H1 (cell line): ENCODE measurements around the gene TPD52L2. TPM values are rescaled to one million over a fixed set of nuclear protein-coding genes. Genes with fewer than 3 reads are reported as not detected.

ENCODE experiments used
- CTCF ChIA-PET: fragments of 300-600 bp; sonication (Branson Sonifier 250); formaldehyde crosslinking; loops from one replicate; lab custom pipeline; 2021; ENCODE audit not compliant: partially characterized antibody; lab: Charles Lee
- POLR2A ChIA-PET: fragments of 300-600 bp; sonication (Branson Sonifier 250); formaldehyde crosslinking; loops from one replicate; lab custom pipeline; 2021; ENCODE audit warnings: inconsistent platforms; ENCODE audit not compliant: partially characterized antibody; lab: Charles Lee
- DNase-seq, 2 experiments: peaks; one replicate each; pipeline versions ENCODE4 v3.0.0 to v3.0.0-alpha.2; 2010 to 2022; ENCODE audit warnings: low spot score in 2 of 2, low read depth in 1 of 2, mixed read lengths in 1 of 2
- FAIRE-seq: peaks from 2 replicates; lab custom pipeline; 2011; peaks lifted over from hg19 to GRCh38; lab: Jason Lieb, UNC
- H2AFZ ChIP-seq: 2 replicates; pipeline ENCODE4 v1.8.1; 2012; ENCODE audit warnings: low read length, inconsistent platforms
- H2AK5ac ChIP-seq: 2 replicates; pipeline ENCODE4 v1.6.1; 2013; ENCODE audit warnings: low read depth, low read length
- H2BK120ac ChIP-seq: replicated peaks from 2 replicates; pipeline ENCODE3; 2013; ENCODE audit warnings: low read depth, low read length, inconsistent platforms
- H2BK12ac ChIP-seq: 2 replicates; pipeline ENCODE4 v1.6.1; 2013; ENCODE audit warnings: low read depth, low read length
- H2BK15ac ChIP-seq: 2 replicates; pipeline ENCODE4 v1.6.1; 2013; ENCODE audit warnings: low read length
- H2BK20ac ChIP-seq: 2 replicates; pipeline ENCODE4 v1.6.1; 2013; ENCODE audit warnings: low read length
- H2BK5ac ChIP-seq: 2 replicates; pipeline ENCODE4 v1.6.1; 2013; ENCODE audit warnings: low read depth, low read length
- H3K14ac ChIP-seq: 2 replicates; pipeline ENCODE4 v1.6.1; 2013; ENCODE audit warnings: inconsistent platforms; ENCODE audit not compliant: insufficient read length
- H3K18ac ChIP-seq: 2 replicates; pipeline ENCODE4 v1.6.1; 2013; ENCODE audit warnings: low read length; ENCODE audit errors: extremely low read depth
- H3K23ac ChIP-seq: 2 replicates; pipeline ENCODE4 v1.6.1; 2013; ENCODE audit warnings: inconsistent platforms; ENCODE audit not compliant: insufficient read length
- H3K23me2 ChIP-seq: 2 replicates; pipeline ENCODE4 v1.6.1; 2013; ENCODE audit warnings: low read depth, low read length
- H3K27ac ChIP-seq: 2 replicates; pipeline ENCODE4 v1.6.1; 2011; ENCODE audit warnings: low read depth, low read length, inconsistent platforms
- H3K27me3 ChIP-seq, 4 experiments: replicated peaks in 1 of 4; 1 replicate in 1 of 4; 2 replicates in 3 of 4; pipeline versions ENCODE4 v1.6.1 to v1.8.1; 2011 to 2013; ENCODE audit warnings: low read length in 3 of 4, mild to moderate bottlenecking in 3 of 4, inconsistent platforms in 2 of 4, mixed read lengths in 2 of 4, moderate library complexity in 1 of 4; ENCODE audit not compliant: control insufficient read depth in 3 of 4, insufficient read depth in 3 of 4; ENCODE audit errors: extremely low read depth in 1 of 4
- H3K36me3 ChIP-seq, 4 experiments: 2 replicates each; pipeline versions ENCODE4 v1.6.1 to v1.8.1; 2011 to 2013; ENCODE audit warnings: mild to moderate bottlenecking in 4 of 4, low read length in 3 of 4, moderate library complexity in 2 of 4, control low read depth in 1 of 4, inconsistent platforms in 1 of 4; ENCODE audit not compliant: insufficient read depth in 4 of 4, control insufficient read depth in 2 of 4
- H3K4ac ChIP-seq: replicated peaks from 2 replicates; pipeline ENCODE3; 2013; ENCODE audit warnings: low read length, low read depth, mixed read lengths, inconsistent platforms; ENCODE audit not compliant: insufficient read length
- H3K4me1 ChIP-seq, 4 experiments: replicated peaks in 1 of 4; 1 replicate in 1 of 4; 2 replicates in 3 of 4; pipeline versions ENCODE4 v1.6.1 to v1.8.1; 2011 to 2013; ENCODE audit warnings: low read length in 3 of 4, inconsistent platforms in 2 of 4, mixed read lengths in 1 of 4; ENCODE audit not compliant: insufficient read depth in 4 of 4, control insufficient read depth in 3 of 4
- H3K4me2 ChIP-seq, 2 experiments: 2 replicates each; pipeline versions ENCODE4 v1.6.1 to v1.8.1; 2011 to 2013; ENCODE audit warnings: low read depth in 2 of 2, low read length in 2 of 2, control low read depth in 1 of 2, inconsistent platforms in 1 of 2, mild to moderate bottlenecking in 1 of 2; ENCODE audit not compliant: insufficient read depth in 1 of 2
- H3K4me3 ChIP-seq, 4 experiments: fragments of 200-600, 300-600 bp in 1 of 4; sonication (generic), shearing (Covaris generic), sonication (Bioruptor Twin) in 1 of 4; 2 replicates each; pipeline versions ENCODE4 v1.5.1 to v1.8.1; 2011 to 2016; ENCODE audit warnings: low read length in 4 of 4, low read depth in 3 of 4, control low read depth in 2 of 4, inconsistent platforms in 2 of 4, mild to moderate bottlenecking in 2 of 4, mixed read lengths in 1 of 4, moderate library complexity in 1 of 4; ENCODE audit not compliant: insufficient read depth in 2 of 4; ENCODE audit errors: extremely low read depth in 1 of 4
- H3K56ac ChIP-seq: replicated peaks from 2 replicates; pipeline ENCODE3; 2013; ENCODE audit warnings: low read depth, mild to moderate bottlenecking, mixed read lengths, low read length, inconsistent platforms; ENCODE audit not compliant: insufficient read length
- H3K79me1 ChIP-seq: 2 replicates; pipeline ENCODE4 v1.6.1; 2013; ENCODE audit warnings: low read depth, low read length, control low read depth
- H3K79me2 ChIP-seq, 2 experiments: 2 replicates each; pipeline versions ENCODE4 v1.6.1 to v1.8.1; 2012 to 2013; ENCODE audit warnings: low read length in 2 of 2, mild to moderate bottlenecking in 2 of 2, inconsistent platforms in 1 of 2; ENCODE audit not compliant: insufficient read depth in 2 of 2, control insufficient read depth in 1 of 2
- H3K9ac ChIP-seq, 4 experiments: replicated peaks in 1 of 4; 1 replicate in 1 of 4; 2 replicates in 3 of 4; pipeline versions ENCODE4 v1.6.1 to v1.8.1; 2011 to 2013; ENCODE audit warnings: low read depth in 3 of 4, low read length in 3 of 4, control low read depth in 2 of 4, mild to moderate bottlenecking in 2 of 4, moderate library complexity in 2 of 4, inconsistent platforms in 1 of 4; ENCODE audit errors: extremely low read depth in 1 of 4
- H3K9me3 ChIP-seq, 2 experiments: 2 replicates each; pipeline versions ENCODE4 v1.6.1 to v1.8.1; 2012 to 2013; ENCODE audit warnings: mild to moderate bottlenecking in 2 of 2, moderate library complexity in 2 of 2, control low read depth in 1 of 2, inconsistent platforms in 1 of 2, low read depth in 1 of 2, low read length in 1 of 2, mixed read lengths in 1 of 2; ENCODE audit not compliant: insufficient read depth in 2 of 2
- H4K20me1 ChIP-seq, 2 experiments: replicated peaks in 1 of 2; 2 replicates each; pipeline versions ENCODE3 to v1.8.1; 2011 to 2013; ENCODE audit warnings: inconsistent platforms in 2 of 2, low read length in 2 of 2, mild to moderate bottlenecking in 1 of 2; ENCODE audit not compliant: insufficient read depth in 2 of 2, control insufficient read depth in 1 of 2
- H4K5ac ChIP-seq: 2 replicates; pipeline ENCODE4 v1.6.1; 2013; ENCODE audit warnings: low read length, low read depth, mixed read lengths, inconsistent platforms; ENCODE audit not compliant: insufficient read length
- H4K8ac ChIP-seq: 2 replicates; pipeline ENCODE4 v1.8.0; 2013; ENCODE audit warnings: mild to moderate bottlenecking, moderate library complexity, low read length, inconsistent platforms; ENCODE audit not compliant: insufficient read depth; ENCODE audit errors: extremely low read depth
- H4K91ac ChIP-seq: replicated peaks from 2 replicates; pipeline ENCODE3; 2013; ENCODE audit warnings: low read length, mixed read lengths, inconsistent platforms; ENCODE audit not compliant: insufficient read length
- CHD1 ChIP-seq: IDR thresholded peaks from 2 replicates; pipeline ENCODE4 v1.6.1; 2012; ENCODE audit warnings: low read depth, low read length, improper control_type of control experiment
- CTCF ChIP-seq, 3 experiments: IDR thresholded peaks; 1 replicate in 2 of 3; 2 replicates in 1 of 3; pipeline versions ENCODE4 v1.5.1 to v1.6.1; 2011; ENCODE audit warnings: low read length in 3 of 3, mild to moderate bottlenecking in 3 of 3, inconsistent platforms in 2 of 3, low read depth in 1 of 3, moderate library complexity in 1 of 3; ENCODE audit not compliant: insufficient read depth in 1 of 3; ENCODE audit errors: control extremely low read depth in 1 of 3
- E2F6 ChIP-seq: IDR thresholded peaks from 2 replicates; pipeline ENCODE4 v1.6.1; 2012; ENCODE audit warnings: inconsistent platforms
- HDAC2 ChIP-seq, 2 experiments: fragments of 300-600 bp in 1 of 2; sonication (generic) in 1 of 2; IDR thresholded peaks; 2 replicates each; pipeline ENCODE4 v1.6.1; 2011 to 2012; ENCODE audit warnings: low read depth in 2 of 2, low read length in 2 of 2, mild to moderate bottlenecking in 2 of 2, moderate library complexity in 2 of 2, borderline replicate concordance in 1 of 2, inconsistent platforms in 1 of 2
- NANOG ChIP-seq: IDR thresholded peaks from 2 replicates; pipeline ENCODE4 v1.6.1; 2011; ENCODE audit warnings: low read length, low read depth, mild to moderate bottlenecking, inconsistent platforms; ENCODE audit not compliant: insufficient read depth, poor library complexity, severe bottlenecking
- POLR2AphosphoS5 ChIP-seq: IDR thresholded peaks from 2 replicates; pipeline ENCODE4 v1.6.1; 2011; ENCODE audit warnings: low read depth, low read length
- RBBP5 ChIP-seq: IDR thresholded peaks from 2 replicates; pipeline ENCODE4 v1.7.1; 2012; ENCODE audit warnings: low read depth, mild to moderate bottlenecking, inconsistent platforms, low read length, moderate library complexity, borderline replicate concordance
- RXRA ChIP-seq: IDR thresholded peaks from 2 replicates; pipeline ENCODE4 v1.6.1; 2011; ENCODE audit warnings: low read depth, mild to moderate bottlenecking, low read length, moderate library complexity; ENCODE audit not compliant: insufficient read depth
- TBP ChIP-seq: IDR thresholded peaks from 2 replicates; pipeline ENCODE4 v1.6.1; 2011; ENCODE audit warnings: low read depth, low read length, improper control_type of control experiment
- YY1 ChIP-seq: IDR thresholded peaks from 2 replicates; pipeline ENCODE4 v1.6.1; 2011; ENCODE audit warnings: low read depth, mild to moderate bottlenecking, low read length
- WGBS, 2 experiments: shearing (Covaris generic) in 1 of 2; methylation state at CpG; one replicate each; pipeline versions ENCODE4 v1.1.6 to v1.1.7; 2013 to 2015; ENCODE audit warnings: low lambda C conversion rate in 2 of 2, mixed read lengths in 2 of 2, inconsistent platforms in 1 of 2, low coverage in 1 of 2, missing lambda C conversion rate in 1 of 2; ENCODE audit not compliant: insufficient replicate concordance in 2 of 2, insufficient coverage in 1 of 2, insufficient read length in 1 of 2; ENCODE audit errors: extremely low coverage in 1 of 2, missing lambda C conversion rate in 1 of 2; 5-methylcytosine and 5-hydroxymethylcytosine counted together
- polyA plus RNA-seq, 7 experiments: library from polyadenylated mRNA; depleted of rRNA in 3 of 7; stranded (reverse) in 5 of 7; unstranded in 2 of 7; fragments of >200 nt in 5 of 7; fragments of 200-250 nt in 2 of 7; gene quantifications; 1 replicate in 5 of 7; 2 replicates in 1 of 7; 4 replicates in 1 of 7; pipeline versions ENCODE4 v1.2.1 to v1.2.3, GENCODE V29; 2011 to 2013; ENCODE audit warnings: missing spikeins in 2 of 7, mixed read lengths in 2 of 7
- total RNA-seq: library from RNA; stranded (reverse); fragmentation: NEBNext Ultra II Directional; extraction: Animal tissue kit (Norgen Biotek cat#: 25700); gene quantifications from 2 replicates; pipeline ENCODE4 v1.2.1, GENCODE V29; 2021

The TPD52L2 gene
- total and polyA plus RNA-seq, 2 of the 8 experiments (the other 6 are each of a cell fraction or from before 2014, with no cell fraction given), result 77.1 to 80.2 TPM

GRCh38 chr20:63911176-63911575, 46.1 kb downstream of the TPD52L2 start:
- CTCF ChIA-PET, result interaction anchor here (0.7 to 2.9 kb wide), 15 partner anchors 8 to 325 kb away, joined by 3 to 12 read pairs (median 4); no protein-coding TSS in a partner anchor
- H3K23me2 ChIP-seq, result no peaks in the 10 kb centered on the region
- no peak overlapping the region for H2BK120ac ChIP-seq
- no peak overlapping the region for H2BK20ac ChIP-seq
- H3K23ac ChIP-seq, result no peak overlapping the region
- H3K14ac ChIP-seq, result no peak overlapping the region
- no peak overlapping the region for H3K4ac ChIP-seq
- H4K20me1 ChIP-seq, result peaks cover 0 to 9% of the 10 kb centered on the region in 2 experiments
- H3K9ac ChIP-seq, result no peak overlapping the region
- no peaks in the 10 kb centered on the region; a peak in 2 of 7 replicates for H3K4me1 ChIP-seq
- FAIRE-seq (no peak), DNase-seq (no peak)
- H3K18ac ChIP-seq, result no peak overlapping the region
- no peak overlapping the region for H3K4me2 ChIP-seq
- H4K5ac ChIP-seq, result no peak overlapping the region
- POLR2A ChIA-PET, result interaction anchor here (1.1 to 1.5 kb wide), 2 partner anchors 47 to 69 kb away, joined by 5 to 6 read pairs; partner anchors contain the start of genes SAMD10 and TPD52L2
- H4K8ac ChIP-seq, result no peak overlapping the region
- peaks cover 0 to 40% of the 10 kb centered on the region in 2 experiments; a peak in 2 of 4 replicates for H3K79me2 ChIP-seq
- H2BK15ac ChIP-seq, result no peak overlapping the region
- no peak overlapping the region for H3K27ac ChIP-seq
- no peak overlapping the region for H3K56ac ChIP-seq
- no peak overlapping the region for H2BK5ac ChIP-seq
- H2AFZ ChIP-seq, result no peak overlapping the region
- no peak overlapping the region for H4K91ac ChIP-seq
- no peak overlapping the region for H3K4me3 ChIP-seq
- no peak overlapping the region; the same call in 1 of the 2 replicates for H2AK5ac ChIP-seq
- no peaks in the 10 kb centered on the region for H3K36me3 ChIP-seq
- peaks cover 8% of the 10 kb centered on the region for H3K79me1 ChIP-seq
- no peaks in the 10 kb centered on the region; a peak in 1 of 4 replicates for H3K9me3 ChIP-seq
- H2BK12ac ChIP-seq, result no peak overlapping the region
- no peaks in the 10 kb centered on the region for H3K27me3 ChIP-seq
- WGBS, 2 experiments, result 88% methylated on average over 12 of the region's 12 CpGs; no CpG with 5 or more reads in 1 of the 2 experiments
- no peak for TF ChIP-seq RXRA
- no peak for TF ChIP-seq E2F6
- TF ChIP-seq HDAC2 (IDR thresholded peaks at IDR 0.05; ENCODE audit: borderline replicate concordance in 1 of 2, low read depth in 2 of 2, low read length in 2 of 2), result no peak
- TF ChIP-seq TBP, result no peak
- TF ChIP-seq NANOG, result no peak
- TF ChIP-seq POLR2AphosphoS5, result no peak
- TF ChIP-seq YY1, result no peak
- TF ChIP-seq RBBP5, result no peak
- no peak for TF ChIP-seq CHD1
- TF ChIP-seq CTCF (IDR thresholded peaks at IDR 0.05; ENCODE audit: control extremely low read depth in 1 of 3, insufficient read depth in 1 of 3, low read depth in 1 of 3, low read length in 3 of 3), result no peak
